Measurements from ENCODE around the gene BCL2L12. TPM values are rescaled to one million over a fixed set of nuclear protein-coding genes. Genes with fewer than 3 reads are reported as not detected.
"Not testable (repeated sequence)": the region's sequence is repeated elsewhere in the genome, so short reads cannot be mapped to it uniquely, and the experiment has no call there.

BCL2L12 gene

GRCh38 chr19:49710372-49710951, 44.7 kb downstream of the BCL2L12 start:
- H3K4me2 ChIP-seq (ENCODE audit: low read length): no peak overlapping the region
- no peaks in the 10 kb centered on the region for H3K27me3 ChIP-seq (ENCODE audit: control insufficient read depth, insufficient read depth, low read length)
- no peaks in the 10 kb centered on the region for H3K36me3 ChIP-seq (ENCODE audit: insufficient read depth, low read length)
- H3K9me3 ChIP-seq (replicated peaks; ENCODE audit: low read length): no peaks in the 10 kb centered on the region
- no peak overlapping the region for H3K4me3 ChIP-seq (ENCODE audit: low read length)
- H3K4me1 ChIP-seq (ENCODE audit: control insufficient read depth, insufficient read depth, low read length): peaks cover 19% of the 10 kb centered on the region
- H3K9ac ChIP-seq (ENCODE audit: low read depth, low read length): no peak overlapping the region

GRCh38 chr19:49712397-49712859, 46.7 kb downstream of the BCL2L12 start:
- H3K4me2 ChIP-seq (ENCODE audit: low read length): peak overlapping the region; percentile 78
- H3K27me3 ChIP-seq (ENCODE audit: control insufficient read depth, insufficient read depth, low read length): no peaks in the 10 kb centered on the region
- peak overlapping the region; percentile 60 for H3K4me3 ChIP-seq (ENCODE audit: low read length)
- H3K9ac ChIP-seq (ENCODE audit: low read depth, low read length): peak overlapping the region; percentile 46
- H3K36me3 ChIP-seq (ENCODE audit: insufficient read depth, low read length): no peaks in the 10 kb centered on the region
- H3K4me1 ChIP-seq (ENCODE audit: control insufficient read depth, insufficient read depth, low read length): peaks cover 19% of the 10 kb centered on the region
- no peaks in the 10 kb centered on the region for H3K9me3 ChIP-seq (replicated peaks; ENCODE audit: low read length)

- H3K9ac ChIP-seq (ENCODE audit: low read depth, low read length): peak overlapping the region; percentile 41
Observed at GRCh38 chr19:49713236-49713845, 47.6 kb downstream of the BCL2L12 start.

DNA sequence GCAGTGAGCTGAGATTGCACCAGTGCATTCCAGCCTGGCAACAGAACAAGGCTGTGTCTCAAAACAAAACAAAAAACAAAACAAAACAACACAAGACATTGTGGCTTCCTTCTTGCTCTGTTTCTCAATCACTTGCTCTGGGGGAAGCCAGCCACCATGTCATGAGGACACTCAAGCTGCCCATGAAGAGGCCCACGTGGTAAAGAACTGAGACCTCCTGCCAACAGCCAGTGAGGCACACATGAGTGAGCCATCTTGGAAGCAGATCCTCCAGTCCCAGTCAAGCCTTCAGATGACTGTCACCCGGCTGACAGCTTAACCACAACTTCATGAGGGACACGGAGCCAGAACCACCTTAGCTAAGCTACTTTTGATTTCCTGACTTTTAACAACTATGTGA, 50.4 kb downstream of the BCL2L12 start:
- H3K9ac ChIP-seq (ENCODE audit: low read depth, low read length): no peak overlapping the region
- H3K4me1 ChIP-seq (ENCODE audit: control insufficient read depth, insufficient read depth, low read length): peaks cover 12% of the 10 kb centered on the region
- H3K36me3 ChIP-seq (ENCODE audit: insufficient read depth, low read length): no peaks in the 10 kb centered on the region
- no peaks in the 10 kb centered on the region for H3K9me3 ChIP-seq (replicated peaks; ENCODE audit: low read length)
- no peak overlapping the region for H3K4me2 ChIP-seq (ENCODE audit: low read length)
- H3K27me3 ChIP-seq (ENCODE audit: control insufficient read depth, insufficient read depth, low read length): no peaks in the 10 kb centered on the region
- H3K4me3 ChIP-seq (ENCODE audit: low read length): no peak overlapping the region

More at GRCh38 chr19:49713236-49713845, 47.6 kb downstream of the BCL2L12 start:
- H3K4me1 ChIP-seq (ENCODE audit: control insufficient read depth, insufficient read depth, low read length): peaks cover 19% of the 10 kb centered on the region
- no peaks in the 10 kb centered on the region for H3K9me3 ChIP-seq (replicated peaks; ENCODE audit: low read length)
- no peaks in the 10 kb centered on the region for H3K36me3 ChIP-seq (ENCODE audit: insufficient read depth, low read length)
- peak overlapping the region; percentile 38 for H3K4me2 ChIP-seq (ENCODE audit: low read length)
- H3K4me3 ChIP-seq (ENCODE audit: low read length): no peak overlapping the region
- H3K27me3 ChIP-seq (ENCODE audit: control insufficient read depth, insufficient read depth, low read length): no peaks in the 10 kb centered on the region

DNA sequence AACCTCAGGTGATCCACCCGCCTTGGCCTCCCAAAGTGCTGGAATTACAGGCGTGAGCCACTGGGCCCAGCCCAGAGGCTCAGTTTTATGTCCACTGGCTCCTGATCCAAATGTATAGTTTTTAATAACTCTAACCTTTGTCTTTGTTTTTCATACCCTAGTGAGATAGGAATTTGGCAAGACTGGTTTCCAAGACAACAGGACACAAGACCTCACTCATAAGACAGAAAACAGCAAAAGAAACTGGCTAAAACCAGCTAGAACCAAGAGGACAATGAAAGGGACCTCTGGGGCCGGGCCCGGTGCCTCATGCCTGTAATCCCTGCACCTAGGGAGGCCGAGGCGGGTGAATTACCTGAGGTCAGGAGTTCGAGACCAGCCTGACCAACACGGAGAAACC, 52.8 kb downstream of the BCL2L12 start:
- no peaks in the 10 kb centered on the region for H3K9me3 ChIP-seq (replicated peaks; ENCODE audit: low read length)
- H3K36me3 ChIP-seq (ENCODE audit: insufficient read depth, low read length): no peaks in the 10 kb centered on the region
- no peaks in the 10 kb centered on the region for H3K27me3 ChIP-seq (ENCODE audit: control insufficient read depth, insufficient read depth, low read length)
- H3K4me1 ChIP-seq (ENCODE audit: control insufficient read depth, insufficient read depth, low read length): no peaks in the 10 kb centered on the region
- H3K4me2 ChIP-seq (ENCODE audit: low read length): peak overlapping the region; percentile 85
- H3K4me3 ChIP-seq (ENCODE audit: low read length): peak overlapping the region; percentile 76
- no peak overlapping the region for H3K9ac ChIP-seq (ENCODE audit: low read depth, low read length)

DNA sequence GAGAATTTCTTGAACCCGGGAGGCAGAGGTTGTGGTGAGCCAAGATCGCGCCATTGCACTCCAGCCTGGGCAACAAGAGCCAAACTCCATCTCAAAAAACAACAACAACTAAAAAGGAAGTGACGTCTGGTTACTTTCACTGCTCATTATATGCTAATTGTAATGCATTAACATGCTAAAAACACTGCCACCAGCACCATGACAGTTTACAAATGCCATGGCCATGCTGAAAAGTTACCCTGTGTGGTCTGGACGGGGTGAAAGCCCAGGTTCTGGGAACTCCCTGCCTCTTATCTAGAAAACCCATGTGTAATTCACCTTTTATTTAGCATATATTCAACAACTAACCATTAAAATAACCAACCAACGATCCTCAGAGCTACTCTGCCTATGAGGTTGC, 53.3 kb downstream of the BCL2L12 start:
- Histone ChIP-seq H3K36me3 (ENCODE audit: insufficient read depth, low read length) (no peaks in the 10 kb centered on the region), H3K27me3 (ENCODE audit: control insufficient read depth, insufficient read depth, low read length) (no peaks in the 10 kb centered on the region), H3K9me3 (replicated peaks; ENCODE audit: low read length) (no peaks in the 10 kb centered on the region), H3K4me3 (ENCODE audit: low read length) (no peak overlapping the region), H3K9ac (ENCODE audit: low read depth, low read length) (no peak overlapping the region), H3K4me2 (ENCODE audit: low read length) (no peak overlapping the region), H3K4me1 (ENCODE audit: control insufficient read depth, insufficient read depth, low read length) (no peaks in the 10 kb centered on the region)

- H3K9me3 ChIP-seq (replicated peaks; ENCODE audit: low read length); H3K27me3 ChIP-seq (ENCODE audit: control insufficient read depth, insufficient read depth, low read length); H3K4me3 ChIP-seq (ENCODE audit: low read length); H3K36me3 ChIP-seq (ENCODE audit: insufficient read depth, low read length); H3K4me2 ChIP-seq (ENCODE audit: low read length); H3K9ac ChIP-seq (ENCODE audit: low read depth, low read length); H3K4me1 ChIP-seq (ENCODE audit: control insufficient read depth, insufficient read depth, low read length): not testable (repeated sequence)
Observed at GRCh38 chr19:49719420-49719819, 53.7 kb downstream of the BCL2L12 start.

Small RNA genes lying within 50 kb of the gene (small RNA-seq; reads per million reads assigned to genes)
- gene MIR5088: not detected
